HG02678 (cell line): Measurements from ENCODE around the gene BOLA1.
"Not testable (repeated sequence)": the region's sequence is repeated elsewhere in the genome, so short reads cannot be mapped to it uniquely, and the experiment has no call there.

ENCODE experiments used
- ATAC-seq: cut with Tn5 transposase; IDR thresholded peaks from one replicate; pipeline ENCODE4 v1.9.1; 2021; ENCODE audit warnings: mild to moderate bottlenecking, moderate library complexity; ENCODE audit not compliant: unreplicated experiment

BOLA1 gene, protein sequence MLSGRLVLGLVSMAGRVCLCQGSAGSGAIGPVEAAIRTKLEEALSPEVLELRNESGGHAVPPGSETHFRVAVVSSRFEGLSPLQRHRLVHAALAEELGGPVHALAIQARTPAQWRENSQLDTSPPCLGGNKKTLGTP

DNA sequence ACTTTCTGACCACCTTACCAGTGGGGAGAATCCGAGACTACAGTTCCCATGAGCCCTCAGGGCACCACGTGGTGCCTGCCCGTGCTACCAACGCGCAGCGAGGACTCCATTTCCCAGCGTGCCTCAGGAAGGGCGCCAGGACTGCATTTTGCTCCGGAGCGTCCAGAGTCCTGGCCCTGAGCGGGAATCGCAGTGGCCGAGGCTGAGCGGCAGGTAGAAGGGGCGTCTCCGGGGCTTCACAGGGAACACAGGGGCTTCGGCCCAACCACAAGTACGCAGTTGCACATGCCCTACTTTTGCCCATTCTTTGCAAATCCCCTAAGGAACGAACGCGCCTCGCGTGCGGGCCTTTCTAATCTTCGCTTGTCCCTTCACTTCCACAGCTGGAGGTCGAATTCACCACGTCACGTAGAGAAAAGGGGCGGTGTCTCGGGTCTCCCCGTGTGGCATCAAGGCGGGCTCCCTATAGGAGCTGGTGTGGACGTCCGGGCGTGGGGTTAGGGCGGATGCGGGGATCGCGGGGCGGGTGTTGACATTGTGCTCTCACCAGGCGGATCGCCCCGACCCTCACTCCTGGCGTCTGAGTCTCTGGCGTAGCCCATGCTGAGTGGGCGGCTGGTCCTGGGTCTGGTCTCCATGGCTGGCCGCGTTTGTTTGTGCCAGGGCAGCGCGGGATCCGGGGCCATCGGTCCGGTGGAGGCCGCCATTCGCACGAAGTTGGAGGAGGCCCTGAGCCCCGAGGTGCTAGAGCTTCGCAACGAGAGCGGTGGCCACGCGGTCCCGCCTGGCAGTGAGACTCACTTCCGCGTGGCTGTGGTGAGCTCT lies at the start of gene BOLA1:
Gene BOLA1 (plus strand): TSS at position 109 of the 825 bp plus-strand sequence. CDS start 492 bp downstream, at position 601.
- ATAC-seq = peak; percentile 99

DNA sequence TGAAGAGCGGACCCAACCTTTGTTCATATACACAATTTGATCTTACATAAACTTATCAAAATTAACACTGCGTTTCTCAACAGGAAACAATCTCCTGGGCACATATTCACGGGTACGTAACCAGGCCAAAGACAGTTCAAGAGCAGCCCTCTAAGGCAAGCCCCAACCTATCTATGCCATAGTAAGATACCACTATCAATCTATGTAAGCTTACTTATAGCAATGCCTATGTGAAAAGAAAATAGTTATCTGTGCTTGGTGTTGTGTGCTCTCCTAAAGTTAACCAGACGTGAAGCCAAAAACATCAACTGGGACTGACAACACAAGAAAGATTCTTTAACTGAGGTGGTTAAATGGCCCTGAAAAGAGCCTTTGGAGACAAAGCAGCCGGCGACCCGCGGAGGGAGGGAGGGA lies 49.4 kb upstream of the BOLA1 start:
- ATAC-seq = no peak

DNA sequence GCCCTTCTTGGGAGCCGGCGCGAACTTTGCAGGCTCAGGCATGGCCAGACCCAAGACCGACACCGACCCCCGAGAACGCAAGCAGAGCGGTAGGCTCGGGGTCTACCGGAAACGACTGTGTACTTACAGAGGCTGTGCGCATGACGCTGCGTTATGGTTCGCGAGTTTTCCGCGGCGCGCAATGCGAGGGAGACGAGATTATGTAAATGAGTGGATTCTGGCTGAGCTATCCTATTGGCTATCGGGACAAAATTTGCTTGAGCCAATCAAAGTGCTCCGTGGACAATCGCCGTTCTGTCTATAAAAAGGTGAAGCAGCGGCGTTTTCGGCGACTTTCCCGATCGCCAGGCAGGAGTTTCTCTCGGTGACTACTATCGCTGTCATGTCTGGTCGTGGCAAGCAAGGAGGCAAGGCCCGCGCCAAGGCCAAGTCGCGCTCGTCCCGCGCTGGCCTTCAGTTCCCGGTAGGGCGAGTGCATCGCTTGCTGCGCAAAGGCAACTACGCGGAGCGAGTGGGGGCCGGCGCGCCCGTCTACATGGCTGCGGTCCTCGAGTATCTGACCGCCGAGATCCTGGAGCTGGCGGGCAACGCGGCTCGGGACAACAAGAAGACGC lies 48.5 kb upstream of the BOLA1 start:
- ATAC-seq = peak; percentile 68

- peak; percentile 44 for ATAC-seq
Observed at GRCh38 chr1:149851585-149852213, 47.7 kb upstream of the BOLA1 start.

- peak; percentile 24 for ATAC-seq
Observed at GRCh38 chr1:149852263-149852662, 47.1 kb upstream of the BOLA1 start.

DNA sequence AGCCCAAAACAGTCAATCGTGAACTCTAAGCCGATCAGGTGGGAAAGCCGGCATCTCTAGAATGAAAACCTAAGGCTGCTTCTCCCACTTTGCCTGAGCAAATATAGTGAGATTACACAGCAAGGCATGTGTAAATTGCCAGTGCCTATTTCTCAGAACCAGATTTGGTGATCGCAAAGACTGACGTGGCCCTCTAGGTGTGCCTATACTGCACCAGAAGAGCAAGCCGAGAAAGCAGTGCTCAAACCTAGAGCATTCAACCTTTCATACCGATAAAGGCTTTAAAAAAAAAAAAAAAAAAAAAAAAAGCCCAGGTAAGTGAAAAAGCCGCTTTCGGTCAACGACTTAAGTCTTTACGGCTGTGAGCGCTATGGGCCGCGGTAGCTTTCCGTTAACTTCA lies 39.1 kb upstream of the BOLA1 start:
- ATAC-seq = peak; percentile 14

DNA sequence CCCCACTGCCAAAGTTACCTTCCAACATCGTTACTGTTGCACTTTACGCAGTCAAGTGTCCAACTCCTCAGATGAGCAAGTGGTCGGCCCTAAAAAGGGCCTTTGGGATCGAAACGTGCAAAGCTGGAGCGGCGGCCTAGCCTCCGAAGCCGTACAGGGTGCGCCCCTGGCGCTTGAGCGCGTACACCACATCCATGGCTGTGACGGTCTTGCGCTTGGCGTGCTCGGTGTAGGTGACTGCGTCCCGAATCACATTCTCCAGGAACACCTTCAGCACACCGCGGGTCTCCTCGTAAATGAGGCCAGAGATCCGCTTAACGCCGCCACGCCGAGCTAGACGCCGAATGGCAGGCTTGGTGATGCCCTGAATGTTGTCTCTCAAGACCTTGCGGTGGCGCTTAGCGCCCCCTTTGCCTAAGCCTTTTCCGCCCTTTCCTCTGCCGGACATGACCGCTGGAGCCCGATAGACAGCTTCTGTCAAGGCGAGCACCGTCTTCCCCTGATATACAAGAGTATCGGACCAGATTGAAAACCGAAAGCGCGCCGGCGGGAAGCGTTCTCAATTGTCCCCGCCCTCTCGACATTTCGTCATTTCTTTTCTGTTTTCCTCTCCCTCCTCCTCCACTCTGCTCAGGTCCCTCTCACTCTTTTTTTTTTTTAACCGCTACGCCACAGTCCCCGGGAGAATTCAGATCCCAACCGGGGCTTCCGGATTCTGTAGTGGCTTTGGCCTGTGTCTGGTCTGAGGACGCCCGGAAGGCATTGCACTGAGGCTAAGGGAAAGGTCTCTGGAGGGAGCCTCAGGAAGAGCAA lies 38.5 kb upstream of the BOLA1 start:
- peak; percentile 68 for ATAC-seq

- ATAC-seq = not testable (repeated sequence)
Observed at GRCh38 chr1:149861497-149862054, 37.8 kb upstream of the BOLA1 start.

DNA sequence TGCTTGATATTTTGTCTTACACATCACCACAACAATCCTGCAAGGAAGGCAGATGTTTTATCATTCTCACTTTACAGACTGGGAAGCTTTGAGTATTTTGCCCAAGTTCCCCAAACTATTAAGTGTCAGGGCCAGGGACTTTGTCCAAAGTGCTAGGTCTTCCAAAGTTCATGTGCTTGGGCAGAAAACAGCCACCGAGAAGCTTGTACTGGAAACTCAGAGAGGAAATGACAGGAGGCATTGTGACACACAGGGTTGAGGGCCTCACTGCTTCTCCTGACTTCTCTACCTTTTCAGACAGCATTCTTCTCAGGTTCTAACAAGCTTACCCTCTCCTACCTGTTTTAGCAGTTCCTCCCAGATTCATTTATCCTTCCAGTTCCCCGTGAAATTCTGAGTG lies 32.5 kb upstream of the BOLA1 start:
- not testable (repeated sequence) for ATAC-seq

DNA sequence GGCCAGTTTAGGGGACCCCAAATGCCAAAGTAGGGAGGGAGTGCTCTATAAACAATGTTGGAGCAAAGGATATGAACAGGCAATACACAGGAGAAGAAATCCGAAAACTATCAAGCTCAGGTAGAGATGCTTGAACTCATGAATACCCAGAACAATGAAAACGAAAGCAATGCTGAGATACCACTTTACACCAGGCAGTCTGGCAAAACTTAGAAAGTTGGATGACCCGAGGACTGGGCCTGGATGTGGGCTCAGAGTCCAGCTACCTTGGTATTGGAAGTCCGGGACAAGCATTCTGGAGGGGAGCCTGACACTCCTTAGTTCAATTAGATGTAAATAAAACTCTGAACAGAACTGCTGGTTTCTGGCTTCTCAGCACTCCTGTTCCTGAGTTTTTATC lies 26.3 kb upstream of the BOLA1 start:
- ATAC-seq = not testable (repeated sequence)

DNA sequence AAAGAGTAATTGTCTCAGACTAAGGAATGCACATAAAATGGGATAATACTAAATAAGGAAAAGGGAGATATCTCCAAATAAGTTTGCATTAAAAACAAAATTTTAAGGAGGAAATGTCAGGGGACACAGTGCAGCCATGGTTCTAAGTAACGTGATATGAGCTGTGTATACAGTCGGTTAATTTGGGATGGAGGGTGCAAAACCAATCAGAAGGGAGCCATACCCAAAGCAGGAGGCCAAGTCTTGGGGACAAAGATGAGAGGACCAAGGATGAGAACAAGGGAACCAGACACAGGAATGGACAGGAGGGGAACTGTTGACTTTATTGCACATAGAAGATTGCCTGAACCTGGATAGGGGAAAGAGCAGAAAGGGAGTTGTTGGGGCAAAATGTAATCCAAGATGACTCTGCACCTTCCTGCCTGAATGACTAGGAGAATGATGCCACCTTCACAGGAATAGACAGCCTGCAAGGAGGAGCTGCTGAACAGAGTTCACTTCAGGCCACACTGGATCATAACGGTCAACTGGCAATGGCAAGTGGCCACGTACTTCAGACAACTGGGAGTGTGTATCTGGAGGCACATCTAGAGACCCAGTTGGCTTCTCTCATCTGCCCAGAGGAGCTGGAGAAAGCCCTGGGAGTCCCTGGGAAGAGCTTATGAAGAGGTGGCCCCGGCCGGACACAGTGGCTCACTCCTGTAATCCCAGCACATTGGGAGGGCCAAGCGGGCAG lies 22.0 kb upstream of the BOLA1 start:
- no peak for ATAC-seq

- ATAC-seq = no peak
Observed at GRCh38 chr1:149879556-149879955, 19.8 kb upstream of the BOLA1 start.

DNA sequence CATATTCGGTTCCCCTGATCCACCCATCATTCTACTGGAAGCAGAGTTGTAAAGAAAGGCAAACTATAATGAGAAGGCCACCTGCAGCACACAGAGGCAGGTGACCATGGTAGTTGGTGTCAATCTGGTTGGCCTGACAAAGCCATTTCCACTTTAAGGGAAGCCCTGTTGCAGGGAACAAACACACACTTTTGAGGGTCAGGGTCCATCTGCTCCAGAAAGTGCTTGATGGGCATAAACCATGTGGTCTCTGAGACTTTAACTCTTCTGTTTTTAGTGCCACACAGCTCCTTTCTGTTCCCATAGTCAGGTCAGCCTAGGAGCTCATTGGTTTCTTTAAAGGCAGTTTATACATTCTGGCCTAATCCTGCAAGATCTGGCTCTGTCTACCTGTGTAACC lies 17.5 kb upstream of the BOLA1 start:
- no peak for ATAC-seq

DNA sequence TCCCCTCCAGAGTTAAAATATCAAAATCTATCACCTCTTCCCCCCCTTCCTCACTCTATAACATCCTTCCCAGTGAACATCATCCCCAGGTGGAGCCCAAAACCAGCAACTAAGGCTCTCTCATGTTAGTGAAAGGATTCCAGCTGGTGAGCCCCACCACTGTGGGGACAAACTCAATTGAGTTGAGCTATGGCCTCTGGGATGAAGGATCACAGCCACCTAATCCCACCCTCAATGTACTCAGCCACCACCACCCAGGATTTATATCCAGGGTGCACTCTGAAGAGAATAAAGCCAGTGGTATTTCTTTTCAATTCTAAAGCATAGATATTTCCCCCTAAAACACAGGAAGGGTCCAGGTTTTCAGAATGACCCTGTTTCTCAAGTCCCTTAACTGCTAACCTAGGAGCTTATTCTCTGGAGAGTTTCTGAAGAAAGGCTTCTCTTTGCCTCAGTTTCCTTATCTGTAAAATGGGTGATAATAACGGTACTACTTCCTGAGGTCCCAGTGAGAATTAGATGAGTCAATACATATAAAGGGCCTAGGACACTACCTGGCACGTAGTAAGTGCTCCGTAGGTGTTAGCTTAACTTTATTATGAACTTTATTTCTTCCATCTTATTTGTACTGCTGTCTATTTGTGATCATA lies 15.6 kb upstream of the BOLA1 start:
- no peak for ATAC-seq

- ATAC-seq = no peak
Observed at GRCh38 chr1:149884433-149885338, 14.7 kb upstream of the BOLA1 start.

GRCh38 chr1:149885339-149886120 lies 13.8 kb upstream of the BOLA1 start:
- ATAC-seq = no peak

DNA sequence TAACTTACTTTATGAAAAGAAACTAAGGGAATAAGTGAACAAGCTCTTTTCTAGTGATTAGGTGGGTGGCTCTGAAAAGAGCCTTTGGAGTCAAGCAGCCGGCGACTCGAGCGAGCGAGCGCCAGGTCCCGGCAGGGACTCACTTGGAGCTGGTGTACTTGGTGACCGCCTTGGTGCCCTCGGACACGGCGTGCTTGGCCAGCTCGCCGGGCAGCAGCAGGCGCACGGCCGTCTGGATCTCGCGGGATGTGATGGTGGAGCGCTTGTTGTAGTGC lies 13.3 kb upstream of the BOLA1 start:
- ATAC-seq = not testable (repeated sequence)
